HepG2 (cell line): ENCODE measurements around the gene CIDEA. TPM values are rescaled to one million over a fixed set of nuclear protein-coding genes. Genes with fewer than 3 reads are reported as not detected.

ENCODE experiments used
- ATAC-seq: fragments of 200-7000 bp; cut with Tn5 transposase; 3 replicates; pipeline ENCODE4 v1.9.1; 2020; ENCODE audit warnings: mild to moderate bottlenecking, moderate library complexity
- BruUV-seq: library from RNA; stranded (reverse); fragments of 400-500 nt; replicated peaks from 2 replicates; lab custom pipeline; 2021; lab: Mats Ljungman, UMichigan
- CTCF ChIA-PET: fragments of 300-600 bp; formaldehyde crosslinking; extraction: SDS; loops from one replicate; lab custom pipeline; 2021; ENCODE audit warnings: low total read pairs, inconsistent platforms, low intra/inter-chr PET ratio; lab: Yijun Ruan, JAX
- POLR2A ChIA-PET: fragments of 350-600 bp; sonication (Branson Sonifier 250); formaldehyde crosslinking; loops from one replicate; lab custom pipeline; 2020; ENCODE audit warnings: antibody characterized with exemption, inconsistent platforms; lab: Yijun Ruan, JAX
- DNase-seq: peaks from one replicate; pipeline ENCODE4 v3.0.0-alpha.2; 2015; ENCODE audit warnings: low spot score
- FAIRE-seq: peaks from 3 replicates; lab custom pipeline; 2011; peaks lifted over from hg19 to GRCh38; lab: Jason Lieb, UNC
- H2AFZ ChIP-seq: one replicate; pipeline ENCODE4 v1.6.1; 2011; ENCODE audit warnings: low read length, inconsistent platforms
- H3K27ac ChIP-seq: fragments of 300-600 bp; 3 replicates; pipeline ENCODE4 v1.8.0; 2011; ENCODE audit warnings: mixed run types, mild to moderate bottlenecking, mixed read lengths, low read length, inconsistent platforms; ENCODE audit not compliant: insufficient read depth; ENCODE audit errors: extremely low read length
- H3K27me3 ChIP-seq, 2 experiments: fragments of 200-600 bp in 1 of 2; 2 replicates in 1 of 2; 3 replicates in 1 of 2; pipeline versions ENCODE4 v1.6.0 to v1.8.0; 2011; ENCODE audit warnings: low read length in 2 of 2, mild to moderate bottlenecking in 2 of 2, moderate library complexity in 2 of 2, inconsistent platforms in 1 of 2; ENCODE audit not compliant: insufficient read depth in 2 of 2, control insufficient read depth in 1 of 2
- H3K36me3 ChIP-seq, 2 experiments: fragments of 200-600 bp in 1 of 2; replicated peaks in 1 of 2; 2 replicates in 1 of 2; 3 replicates in 1 of 2; pipeline versions ENCODE4 v1.5.1 to v1.8.0; 2011; ENCODE audit warnings: low read length in 2 of 2, inconsistent platforms in 1 of 2; ENCODE audit not compliant: insufficient read depth in 2 of 2, control insufficient read depth in 1 of 2
- H3K4me1 ChIP-seq: 2 replicates; pipeline ENCODE4 v1.5.1; 2012; ENCODE audit warnings: low read length, inconsistent platforms; ENCODE audit not compliant: insufficient read depth
- H3K4me2 ChIP-seq: 2 replicates; pipeline ENCODE4 v1.6.0; 2011; ENCODE audit warnings: low read depth, low read length, inconsistent platforms
- H3K4me3 ChIP-seq, 3 experiments: fragments of 200-600 bp in 1 of 3; sonication (generic), shearing (Covaris generic) in 1 of 3; replicated peaks in 1 of 3; 2 replicates each; pipeline ENCODE4 v1.5.1; 2011 to 2016; ENCODE audit warnings: low read length in 3 of 3, inconsistent platforms in 2 of 3, low read depth in 2 of 3, mild to moderate bottlenecking in 2 of 3, control low read depth in 1 of 3, mixed read lengths in 1 of 3; ENCODE audit not compliant: insufficient read depth in 1 of 3
- H3K79me2 ChIP-seq: one replicate; pipeline ENCODE4 v1.6.1; 2011; ENCODE audit warnings: low read length, inconsistent platforms; ENCODE audit not compliant: insufficient read depth
- H3K9ac ChIP-seq: 2 replicates; pipeline ENCODE4 v1.6.0; 2011; ENCODE audit warnings: mild to moderate bottlenecking, low read depth, low read length, inconsistent platforms; ENCODE audit not compliant: insufficient read depth
- H3K9me3 ChIP-seq: 2 replicates; pipeline ENCODE4 v1.5.1; 2012; ENCODE audit warnings: mild to moderate bottlenecking, low read length
- H4K20me1 ChIP-seq: 2 replicates; pipeline ENCODE4 v1.6.0; 2011; ENCODE audit warnings: inconsistent platforms, mild to moderate bottlenecking, low read length, moderate library complexity; ENCODE audit not compliant: insufficient read depth
- CTCF ChIP-seq: sonication (generic); formaldehyde crosslinking; IDR thresholded peaks from 2 replicates; pipeline ENCODE4 v1.5.0; 2020; ENCODE audit warnings: mild to moderate bottlenecking, missing genetic modification reagents, moderate library complexity
- KDM2A ChIP-seq: sonication (generic); formaldehyde crosslinking; IDR thresholded peaks from 2 replicates; pipeline ENCODE4 v1.4.0; 2020; ENCODE audit warnings: low read depth, missing genetic modification reagents, borderline replicate concordance
- PRDM10 ChIP-seq: sonication (generic); formaldehyde crosslinking; IDR thresholded peaks from 2 replicates; pipeline ENCODE4 v1.4.0; 2020; ENCODE audit warnings: low read depth, missing genetic modification reagents
- RAD21 ChIP-seq: fragments of 450-650 bp; formaldehyde crosslinking; IDR thresholded peaks from 2 replicates; pipeline ENCODE4 v1.5.0; 2020; ENCODE audit warnings: mild to moderate bottlenecking
- STAG1 ChIP-seq: sonication (generic); formaldehyde crosslinking; IDR thresholded peaks from 2 replicates; pipeline ENCODE4 v1.4.0; 2020; ENCODE audit warnings: missing genetic modification reagents
- ZBTB3 ChIP-seq: sonication (generic); formaldehyde crosslinking; IDR thresholded peaks from 2 replicates; pipeline ENCODE4 v1.4.0; 2020; ENCODE audit warnings: low read depth, mild to moderate bottlenecking, moderate library complexity, missing genetic modification reagents, borderline replicate concordance
- ZBTB33 ChIP-seq: sonication (generic); formaldehyde crosslinking; IDR thresholded peaks from 2 replicates; pipeline ENCODE4 v1.4.0; 2020; ENCODE audit warnings: missing genetic modification reagents
- ZFP37 ChIP-seq: sonication (generic); formaldehyde crosslinking; IDR thresholded peaks from 2 replicates; pipeline ENCODE4 v1.4.0; 2020; ENCODE audit warnings: missing genetic modification reagents, borderline replicate concordance
- ZNF713 ChIP-seq: sonication (generic); formaldehyde crosslinking; IDR thresholded peaks from 2 replicates; pipeline ENCODE4 v1.4.0; 2020; ENCODE audit warnings: mild to moderate bottlenecking, missing genetic modification reagents
- WGBS: methylation state at CpG from one replicate; pipeline ENCODE4 v1.1.6; 2017; ENCODE audit warnings: low lambda C conversion rate; 5-methylcytosine and 5-hydroxymethylcytosine counted together
- in situ Hi-C: cut with HindIII; loops from 2 replicates; pipeline ENCODE4 v1.10.0; 2017; ENCODE audit warnings: low pct_unique_long_range_greater_than_20kb; ENCODE audit not compliant: extremely low pct_ligation_motif_present
- intact Hi-C: fragments of 100-400 bp; cut with micrococcal nuclease; formaldehyde crosslinking; loops from one replicate; pipeline ENCODE4 v1.10.0; 2022; ENCODE audit not compliant: unreplicated experiment
- polyA plus RNA-seq, 8 experiments: library from polyadenylated mRNA; depleted of rRNA in 3 of 8; stranded (reverse) in 7 of 8; unstranded in 1 of 8; fragments of >200 nt; fragmentation: Illumina TruSeq in 4 of 8; extraction: Trizol in 4 of 8; gene quantifications; 2 replicates each; pipeline versions ENCODE4 v1.2.1 to v1.2.3, GENCODE V29; 2011 to 2016; ENCODE audit warnings: low read depth in 4 of 8, missing spikeins in 1 of 8, mixed read lengths in 1 of 8; ENCODE audit not compliant: insufficient read depth in 1 of 8
- total RNA-seq, 5 experiments: library from RNA; depleted of rRNA; stranded (reverse); fragments of >200 nt; fragmentation: Illumina TruSeq; extraction: Trizol; gene quantifications; 2 replicates each; pipeline ENCODE4 v1.2.3, GENCODE V29; 2016; ENCODE audit warnings: low read depth in 1 of 5

The CIDEA gene
- total and polyA plus RNA-seq, 2 of the 13 experiments (the other 11 are each of a cell fraction or from before 2014, with no cell fraction given): not detected

GRCh38 chr18:12246849-12247808 is 7.0 kb upstream of the CIDEA start:
- BruUV-seq: no TSS peak
- peak; percentile 10 for DNase-seq
- no peaks in the 10 kb centered on the region for H4K20me1 ChIP-seq
- H3K79me2 ChIP-seq: no peaks in the 10 kb centered on the region
- H3K27ac ChIP-seq: no peak overlapping the region
- no peaks in the 10 kb centered on the region for H3K9me3 ChIP-seq
- no peaks in the 10 kb centered on the region for H3K36me3 ChIP-seq
- peak; percentile 77 for ATAC-seq
- intact Hi-C loops: no loop called here
- H3K4me1 ChIP-seq: peaks cover 5% of the 10 kb centered on the region; the same call in 1 of the 2 replicates
- no peak overlapping the region for H2AFZ ChIP-seq
- TF ChIP-seq ZBTB3 (no peak), ZNF713 (CRISPR knock-in tag) (no peak), ZFP37 (no peak), CTCF (CRISPR knock-in tag) (peak; percentile 50), PRDM10 (CRISPR knock-in tag) (no peak), ZBTB33 (CRISPR knock-in tag) (peak; percentile 83), RAD21 (CRISPR knock-in tag) (0 out of 2 replicates have a peak, but pooled peaks have one; percentile 16), STAG1 (CRISPR knock-in tag) (peak; percentile 57), KDM2A (CRISPR knock-in tag) (0 out of 2 replicates have a peak, but pooled peaks have one; percentile 25)
- no peak overlapping the region for H3K9ac ChIP-seq
- POLR2A ChIA-PET: no interaction called here
- WGBS: 31% methylated on average over 23 of the region's 32 CpGs
- CTCF ChIA-PET: interaction anchor here (1.1 kb wide), 1 partner anchor 155 kb away, joined by 3 read pairs; no protein-coding TSS in a partner anchor
- in situ Hi-C loops: no loop called here
- no peak for FAIRE-seq
- H3K4me3 ChIP-seq: no peak overlapping the region
- H3K27me3 ChIP-seq: peaks cover 4 to 35% of the 10 kb centered on the region in 2 experiments; a peak in 4 of 5 replicates
- H3K4me2 ChIP-seq: no peak overlapping the region
